Measurements from ENCODE around the gene SERPINB6. TPM values are rescaled to one million over a fixed set of nuclear protein-coding genes. Genes with fewer than 3 reads are reported as not detected.
A peak's percentile ranks its signal among the peaks of the same experiment; 100 is the strongest.

Gene SERPINB6
- total RNA-seq, 1 donor from 2014 or later: 101 TPM

DNA sequence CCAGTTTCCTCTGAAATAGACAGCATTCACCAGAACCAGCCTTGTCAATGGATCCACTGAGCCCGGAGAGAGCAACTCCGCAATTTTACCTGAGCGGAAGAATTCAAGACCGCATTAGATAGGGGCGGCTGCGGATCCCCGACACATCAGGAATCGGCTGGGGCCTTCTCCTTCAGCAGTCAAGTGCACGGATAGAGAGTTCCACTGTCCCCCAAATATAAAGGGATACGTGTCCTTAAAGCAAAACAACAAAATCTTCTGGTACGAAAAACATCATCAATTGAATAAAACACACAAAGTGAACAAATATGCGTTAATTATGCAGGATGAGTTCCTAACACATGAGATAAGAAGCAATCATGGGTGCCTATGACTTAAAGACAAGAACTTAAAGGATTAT, 18.3 kb downstream of the SERPINB6 start:
- TF ChIP-seq CTCF (IDR thresholded peaks at IDR 0.05; ENCODE audit: insufficient read depth, low read length, poor library complexity, severe bottlenecking): no peak
- Histone ChIP-seq H3K36me3 (ENCODE audit: control insufficient read depth, insufficient read depth, low read length) (peaks cover 3% of the 10 kb centered on the region), H3K27me3 (ENCODE audit: control insufficient read depth, insufficient read depth, low read length) (no peaks in the 10 kb centered on the region), H3K4me3 (ENCODE audit: low read depth, low read length) (no peak overlapping the region)
- DNase-seq (ENCODE audit: low read depth): no peak

- H3K27me3 ChIP-seq (ENCODE audit: control insufficient read depth, insufficient read depth, low read length): no peaks in the 10 kb centered on the region
- no peak overlapping the region for H3K4me3 ChIP-seq (ENCODE audit: low read depth, low read length)
- peak; percentile 47 for DNase-seq (ENCODE audit: low read depth)
Observed at GRCh38 chr6:2952557-2953095, 18.7 kb downstream of the SERPINB6 start.

GRCh38 chr6:2951728-2952127, 19.6 kb downstream of the SERPINB6 start:
- DNase-seq (ENCODE audit: low read depth): no peak
- Histone ChIP-seq H3K27me3 (ENCODE audit: control insufficient read depth, insufficient read depth, low read length) (no peaks in the 10 kb centered on the region), H3K36me3 (ENCODE audit: control insufficient read depth, insufficient read depth, low read length) (peaks cover 4% of the 10 kb centered on the region), H3K4me3 (ENCODE audit: low read depth, low read length) (no peak overlapping the region)
- TF ChIP-seq CTCF (IDR thresholded peaks at IDR 0.05; ENCODE audit: insufficient read depth, low read length, poor library complexity, severe bottlenecking): no peak

More at GRCh38 chr6:2952557-2953095, 18.7 kb downstream of the SERPINB6 start:
- H3K36me3 ChIP-seq (ENCODE audit: control insufficient read depth, insufficient read depth, low read length): peaks cover 4% of the 10 kb centered on the region
- TF ChIP-seq CTCF (IDR thresholded peaks at IDR 0.05; ENCODE audit: insufficient read depth, low read length, poor library complexity, severe bottlenecking): peak; percentile 99

- DNase-seq (ENCODE audit: low read depth): no peak
- Histone ChIP-seq H3K27me3 (ENCODE audit: control insufficient read depth, insufficient read depth, low read length) (no peaks in the 10 kb centered on the region), H3K4me3 (ENCODE audit: low read depth, low read length) (no peak overlapping the region), H3K36me3 (ENCODE audit: control insufficient read depth, insufficient read depth, low read length) (peaks cover 4% of the 10 kb centered on the region)
- TF ChIP-seq CTCF (IDR thresholded peaks at IDR 0.05; ENCODE audit: insufficient read depth, low read length, poor library complexity, severe bottlenecking): no peak
Observed at GRCh38 chr6:2950713-2951112, 20.7 kb downstream of the SERPINB6 start.

GRCh38 chr6:2949536-2950083, 21.8 kb downstream of the SERPINB6 start:
- no peak for TF ChIP-seq CTCF (IDR thresholded peaks at IDR 0.05; ENCODE audit: insufficient read depth, low read length, poor library complexity, severe bottlenecking)
- no peak overlapping the region for H3K4me3 ChIP-seq (ENCODE audit: low read depth, low read length)
- no peaks in the 10 kb centered on the region for H3K27me3 ChIP-seq (ENCODE audit: control insufficient read depth, insufficient read depth, low read length)
- no peak for DNase-seq (ENCODE audit: low read depth)
- peaks cover 4% of the 10 kb centered on the region for H3K36me3 ChIP-seq (ENCODE audit: control insufficient read depth, insufficient read depth, low read length)

DNA sequence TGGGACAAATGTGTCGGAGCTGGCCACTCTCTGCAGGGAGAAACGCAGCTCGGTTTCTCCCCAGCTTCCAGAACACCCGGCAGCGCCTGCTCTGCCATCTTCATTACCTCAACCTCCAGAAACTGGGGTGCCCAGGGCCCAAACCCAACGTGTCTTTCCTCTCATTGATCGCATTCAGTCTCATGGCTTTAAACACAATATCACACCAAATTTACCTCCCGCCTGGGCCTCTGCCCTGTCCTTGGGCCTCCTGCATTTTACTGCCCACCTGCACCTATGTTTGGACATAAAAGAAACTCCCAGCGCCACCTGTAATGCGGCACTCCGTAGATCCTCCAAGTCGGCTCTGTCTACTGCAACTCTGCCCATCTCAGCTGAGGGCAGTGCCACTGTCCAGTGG, 22.2 kb downstream of the SERPINB6 start:
- Histone ChIP-seq H3K27me3 (ENCODE audit: control insufficient read depth, insufficient read depth, low read length) (no peaks in the 10 kb centered on the region), H3K36me3 (ENCODE audit: control insufficient read depth, insufficient read depth, low read length) (peaks cover 4% of the 10 kb centered on the region)
- TF ChIP-seq CTCF (IDR thresholded peaks at IDR 0.05; ENCODE audit: insufficient read depth, low read length, poor library complexity, severe bottlenecking): no peak

More for the DNA sequence above, 22.2 kb downstream of the SERPINB6 start:
- no peak for DNase-seq (ENCODE audit: low read depth)
- no peak overlapping the region for H3K4me3 ChIP-seq (ENCODE audit: low read depth, low read length)
